ENCODE measurements around the gene TTC12.

DNA sequence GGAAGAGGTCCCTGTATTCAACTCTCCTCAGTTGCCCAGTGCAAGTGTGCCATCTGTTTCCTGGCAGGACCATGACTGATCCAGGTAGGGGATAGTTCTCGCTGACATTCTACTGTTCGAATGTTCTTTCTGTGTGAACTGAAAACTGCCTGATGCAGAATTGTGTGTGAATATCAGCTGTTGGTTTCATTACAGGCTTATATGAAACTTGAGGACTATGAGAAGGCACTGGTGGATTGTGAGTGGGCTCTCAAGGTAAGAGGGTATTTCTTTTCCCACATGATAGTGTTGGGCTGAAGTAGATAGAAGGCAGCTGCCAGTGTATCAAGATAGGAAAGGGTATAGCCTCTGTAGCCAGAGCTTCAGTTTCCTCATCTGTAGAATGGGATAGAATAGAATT is 15.3 kb downstream of the TTC12 start:
- TF ChIP-seq, protein P1, sequence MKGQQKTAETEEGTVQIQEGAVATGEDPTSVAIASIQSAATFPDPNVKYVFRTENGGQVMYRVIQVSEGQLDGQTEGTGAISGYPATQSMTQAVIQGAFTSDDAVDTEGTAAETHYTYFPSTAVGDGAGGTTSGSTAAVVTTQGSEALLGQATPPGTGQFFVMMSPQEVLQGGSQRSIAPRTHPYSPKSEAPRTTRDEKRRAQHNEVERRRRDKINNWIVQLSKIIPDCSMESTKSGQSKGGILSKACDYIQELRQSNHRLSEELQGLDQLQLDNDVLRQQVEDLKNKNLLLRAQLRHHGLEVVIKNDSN (IDR thresholded peaks at IDR 0.05; ENCODE audit: borderline replicate concordance, low read depth), result no peak
- TF ChIP-seq, protein P2, sequence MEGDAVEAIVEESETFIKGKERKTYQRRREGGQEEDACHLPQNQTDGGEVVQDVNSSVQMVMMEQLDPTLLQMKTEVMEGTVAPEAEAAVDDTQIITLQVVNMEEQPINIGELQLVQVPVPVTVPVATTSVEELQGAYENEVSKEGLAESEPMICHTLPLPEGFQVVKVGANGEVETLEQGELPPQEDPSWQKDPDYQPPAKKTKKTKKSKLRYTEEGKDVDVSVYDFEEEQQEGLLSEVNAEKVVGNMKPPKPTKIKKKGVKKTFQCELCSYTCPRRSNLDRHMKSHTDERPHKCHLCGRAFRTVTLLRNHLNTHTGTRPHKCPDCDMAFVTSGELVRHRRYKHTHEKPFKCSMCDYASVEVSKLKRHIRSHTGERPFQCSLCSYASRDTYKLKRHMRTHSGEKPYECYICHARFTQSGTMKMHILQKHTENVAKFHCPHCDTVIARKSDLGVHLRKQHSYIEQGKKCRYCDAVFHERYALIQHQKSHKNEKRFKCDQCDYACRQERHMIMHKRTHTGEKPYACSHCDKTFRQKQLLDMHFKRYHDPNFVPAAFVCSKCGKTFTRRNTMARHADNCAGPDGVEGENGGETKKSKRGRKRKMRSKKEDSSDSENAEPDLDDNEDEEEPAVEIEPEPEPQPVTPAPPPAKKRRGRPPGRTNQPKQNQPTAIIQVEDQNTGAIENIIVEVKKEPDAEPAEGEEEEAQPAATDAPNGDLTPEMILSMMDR (IDR thresholded peaks at IDR 0.05), result no peak
